GM12878 (cell line): ENCODE data around the gene WWOX. TPM values are rescaled to one million over a fixed set of nuclear protein-coding genes. Genes with fewer than 3 reads are reported as not detected.

Experiments
- ATAC-seq: fragments of 200-7000 bp; cut with Tn5 transposase; 3 replicates; pipeline ENCODE4 v1.9.1; 2020; ENCODE audit warnings: mild to moderate bottlenecking, moderate library complexity
- BruUV-seq: library from RNA; stranded (reverse); fragments of 400-500 nt; replicated peaks from 2 replicates; lab custom pipeline; 2021; lab: Mats Ljungman, UMichigan
- CTCF ChIA-PET: fragments of 300-600 bp; sonication (Branson Sonifier 250); formaldehyde crosslinking; extraction: SDS; loops from one replicate; lab custom pipeline; 2021; ENCODE audit warnings: inconsistent platforms; lab: Yijun Ruan, JAX
- POLR2A ChIA-PET: fragments of 350-600 bp; formaldehyde crosslinking; extraction: SDS; loops from one replicate; lab custom pipeline; 2021; ENCODE audit warnings: inconsistent platforms; lab: Charles Lee
- RAD21 ChIA-PET: fragments of 300-600 bp; sonication (Branson Sonifier 250); formaldehyde crosslinking; loops from one replicate; lab custom pipeline; 2023; ENCODE audit warnings: antibody characterized with exemption; ENCODE audit not compliant: unreplicated experiment; lab: Charles Lee
- SMC1A ChIA-PET: fragments of 300-600 bp; sonication (Branson Sonifier 250); formaldehyde crosslinking; loops from one replicate; lab custom pipeline; 2023; ENCODE audit not compliant: unreplicated experiment, uncharacterized antibody; lab: Charles Lee
- DNase-seq: peaks from one replicate; pipeline ENCODE4 v3.0.0-alpha.2; 2011; ENCODE audit warnings: low read depth, low spot score
- FAIRE-seq: peaks from 3 replicates; lab custom pipeline; 2011; peaks lifted over from hg19 to GRCh38; lab: Jason Lieb, UNC
- H2AFZ ChIP-seq: 2 replicates; pipeline ENCODE4 v1.6.0; 2011; ENCODE audit warnings: low read depth, low read length, control low read depth; ENCODE audit not compliant: control insufficient read depth
- H3K27ac ChIP-seq: 2 replicates; pipeline ENCODE4 v1.5.1; 2011; ENCODE audit warnings: control low read depth; ENCODE audit not compliant: control insufficient read depth, insufficient read depth
- H3K27me3 ChIP-seq, 2 experiments: replicated peaks in 1 of 2; 2 replicates each; pipeline versions ENCODE4 v1.6.0 to v1.6.1; 2011; ENCODE audit warnings: low read length in 1 of 2; ENCODE audit not compliant: control insufficient read depth in 2 of 2, insufficient read depth in 2 of 2
- H3K36me3 ChIP-seq, 2 experiments: 2 replicates each; pipeline ENCODE4 v1.5.1; 2011; ENCODE audit warnings: low read length in 1 of 2; ENCODE audit not compliant: control insufficient read depth in 2 of 2, insufficient read depth in 2 of 2
- H3K4me1 ChIP-seq: 2 replicates; pipeline ENCODE4 v1.6.1; 2011; ENCODE audit warnings: mild to moderate bottlenecking, low read length, moderate library complexity, mixed read lengths; ENCODE audit not compliant: control insufficient read depth, insufficient read depth
- H3K4me2 ChIP-seq: 2 replicates; pipeline ENCODE4 v1.6.0; 2011; ENCODE audit warnings: control low read depth; ENCODE audit not compliant: control insufficient read depth, insufficient read depth
- H3K4me3 ChIP-seq: fragments of 200-600 bp; sonication (generic); 2 replicates; pipeline ENCODE4 v1.5.1; 2016
- H3K79me2 ChIP-seq: 2 replicates; pipeline ENCODE4 v1.6.0; 2011; ENCODE audit warnings: low read length; ENCODE audit not compliant: control insufficient read depth, insufficient read depth
- H3K9ac ChIP-seq: 2 replicates; pipeline ENCODE4 v1.8.0; 2011; ENCODE audit warnings: low read length, control low read depth, mixed read lengths; ENCODE audit not compliant: control insufficient read depth, insufficient read depth
- H3K9me3 ChIP-seq: replicated peaks from 3 replicates; pipeline ENCODE4 v1.5.1; 2011; ENCODE audit warnings: mild to moderate bottlenecking, low read length; ENCODE audit not compliant: control insufficient read depth, insufficient read depth
- H4K20me1 ChIP-seq: 2 replicates; pipeline ENCODE4 v1.6.0; 2011; ENCODE audit not compliant: control insufficient read depth, insufficient read depth
- ASH2L ChIP-seq: fragments of 300-600, 200-600 bp; sonication (generic); IDR thresholded peaks from 2 replicates; pipeline ENCODE4 v1.6.1; 2017; ENCODE audit warnings: low read depth, mild to moderate bottlenecking, borderline replicate concordance
- BCL11A ChIP-seq: IDR thresholded peaks from 2 replicates; pipeline ENCODE4 v1.6.1; 2011; ENCODE audit warnings: low read depth, low read length
- BRCA1 ChIP-seq: IDR thresholded peaks from 2 replicates; pipeline ENCODE4 v1.6.1; 2011; ENCODE audit warnings: low read depth, low read length, improper control_type of control experiment
- CBX5 ChIP-seq: sonication (generic); IDR thresholded peaks from 2 replicates; pipeline ENCODE4 v1.6.1; 2016; ENCODE audit warnings: low read depth, moderate library complexity, mild to moderate bottlenecking, inconsistent platforms
- EZH2 ChIP-seq: IDR thresholded peaks from 2 replicates; pipeline ENCODE4 v1.6.1; 2012; ENCODE audit warnings: low read depth, mild to moderate bottlenecking, control low read depth, inconsistent platforms, low read length, borderline replicate concordance; ENCODE audit not compliant: control insufficient read depth
- GATAD2B ChIP-seq: fragments of 450-650 bp; conservative IDR thresholded peaks from 2 replicates; pipeline ENCODE4 v1.6.1; 2017; ENCODE audit warnings: low read depth, mild to moderate bottlenecking, moderate library complexity
- IRF4 ChIP-seq: IDR thresholded peaks from 2 replicates; pipeline ENCODE4 v1.6.1; 2011; ENCODE audit warnings: low read depth, low read length
- PAX5 ChIP-seq: IDR thresholded peaks from 2 replicates; pipeline ENCODE4 v1.6.1; 2011; ENCODE audit warnings: low read depth, low read length, borderline replicate concordance
- SMC3 ChIP-seq: IDR thresholded peaks from 2 replicates; pipeline ENCODE4 v1.6.1; 2011; ENCODE audit warnings: low read length, improper control_type of control experiment, borderline replicate concordance
- WGBS: methylation state at CpG from one replicate; pipeline ENCODE4 v1.1.6; 2016; ENCODE audit warnings: low lambda C conversion rate; ENCODE audit not compliant: insufficient replicate concordance, insufficient coverage; ENCODE audit errors: missing lambda C conversion rate; 5-methylcytosine and 5-hydroxymethylcytosine counted together
- in situ Hi-C: fragments of 300-500 bp; cut with MboI; formaldehyde crosslinking; loops from 9 replicates; pipeline ENCODE4 v1.14.3; 2018; ENCODE audit warnings: mixed read lengths
- intact Hi-C: fragments of 100-400 bp; cut with micrococcal nuclease; formaldehyde crosslinking; loops from one replicate; pipeline ENCODE4 v1.14.2; 2022; ENCODE audit not compliant: unreplicated experiment
- polyA plus RNA-seq, 11 experiments: library from polyadenylated mRNA; depleted of rRNA in 4 of 11; unstranded in 6 of 11; stranded (reverse) in 5 of 11; fragments of >200 nt; fragmentation: Nextera tagmentation in 4 of 11; fragmentation: Illumina TruSeq in 1 of 11; extraction: Ambion mirVana in 4 of 11; extraction: Trizol in 1 of 11; gene quantifications; 1 replicate in 1 of 11; 2 replicates in 10 of 11; pipeline versions ENCODE4 v1.2.1 to v1.2.3, GENCODE V29; 2011 to 2016; ENCODE audit warnings: inconsistent platforms in 2 of 11, missing spikeins in 2 of 11, low read depth in 1 of 11
- total RNA-seq, 4 experiments: library from RNA; depleted of rRNA in 3 of 4; stranded (reverse); fragments of >200 nt in 3 of 4; fragmentation: Illumina TruSeq in 1 of 4; extraction: Trizol in 1 of 4; gene quantifications; 2 replicates each; pipeline versions ENCODE4 v1.2.1 to v1.2.3, GENCODE V29; 2013 to 2021
- TF ChIP-seq, protein P1 (sequence below): fragments of 450-650 bp; formaldehyde crosslinking; IDR thresholded peaks from 2 replicates; pipeline ENCODE4 v1.4.0; 2022; ENCODE audit warnings: mild to moderate bottlenecking, moderate library complexity
- TF ChIP-seq, protein P2 (sequence below), 3 experiments: IDR thresholded peaks in 2 of 3; conservative IDR thresholded peaks in 1 of 3; 2 replicates each; pipeline ENCODE4 v1.5.1; 2011; ENCODE audit warnings: low read depth in 3 of 3, low read length in 3 of 3, mild to moderate bottlenecking in 3 of 3, control low read depth in 2 of 3, moderate library complexity in 2 of 3, inconsistent platforms in 1 of 3, mixed read lengths in 1 of 3; ENCODE audit not compliant: control insufficient read depth in 2 of 3, insufficient read depth in 1 of 3; ENCODE audit errors: extremely low read depth in 1 of 3
- TF ChIP-seq, protein P3 (sequence below): fragments of 450-650 bp; IDR thresholded peaks from 2 replicates; pipeline ENCODE4 v1.6.1; 2018; ENCODE audit warnings: borderline replicate concordance, mild to moderate bottlenecking; ENCODE audit not compliant: partially characterized antibody
- TF ChIP-seq, protein P4 (sequence below): fragments of 150-350 bp; IDR thresholded peaks from 2 replicates; pipeline ENCODE4 v1.6.1; 2014; ENCODE audit warnings: mild to moderate bottlenecking, low read depth, low read length

Gene WWOX
- total and polyA plus RNA-seq, 10 of the 15 experiments (the other 5 are each of a cell fraction or from before 2014, with no cell fraction given) = 2.8 to 24.4 (median 17.8) TPM

DNA sequence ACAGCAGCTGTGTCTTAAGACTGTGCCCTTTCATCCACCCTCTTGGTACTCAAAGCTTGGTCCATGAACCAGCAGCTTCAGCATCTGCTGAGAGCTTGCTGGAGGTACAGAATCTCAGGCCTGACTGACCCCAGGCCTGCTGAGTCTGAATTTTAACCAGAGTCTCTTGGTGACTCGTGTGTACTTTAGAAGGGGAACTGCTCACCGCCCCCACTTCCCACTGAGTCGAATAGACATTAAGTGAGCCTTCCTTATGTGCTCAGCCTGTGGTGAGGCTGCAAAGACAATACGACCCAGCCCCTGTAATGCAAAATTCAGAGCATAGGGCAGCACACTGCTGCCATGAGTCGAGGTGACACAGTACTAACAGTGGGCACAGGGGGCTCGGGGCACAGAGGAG lies 662.8 kb downstream of the WWOX start:
- ATAC-seq = peak; percentile 76
- CTCF ChIA-PET = interaction anchor here (1.0 to 3.7 kb wide), 3 partner anchors 8 to 56 kb away, joined by 3 to 17 read pairs (median 4); no protein-coding TSS in a partner anchor
- TF ChIP-seq BRCA1 = no peak
- TF ChIP-seq ASH2L = no peak
- TF ChIP-seq, protein P1, sequence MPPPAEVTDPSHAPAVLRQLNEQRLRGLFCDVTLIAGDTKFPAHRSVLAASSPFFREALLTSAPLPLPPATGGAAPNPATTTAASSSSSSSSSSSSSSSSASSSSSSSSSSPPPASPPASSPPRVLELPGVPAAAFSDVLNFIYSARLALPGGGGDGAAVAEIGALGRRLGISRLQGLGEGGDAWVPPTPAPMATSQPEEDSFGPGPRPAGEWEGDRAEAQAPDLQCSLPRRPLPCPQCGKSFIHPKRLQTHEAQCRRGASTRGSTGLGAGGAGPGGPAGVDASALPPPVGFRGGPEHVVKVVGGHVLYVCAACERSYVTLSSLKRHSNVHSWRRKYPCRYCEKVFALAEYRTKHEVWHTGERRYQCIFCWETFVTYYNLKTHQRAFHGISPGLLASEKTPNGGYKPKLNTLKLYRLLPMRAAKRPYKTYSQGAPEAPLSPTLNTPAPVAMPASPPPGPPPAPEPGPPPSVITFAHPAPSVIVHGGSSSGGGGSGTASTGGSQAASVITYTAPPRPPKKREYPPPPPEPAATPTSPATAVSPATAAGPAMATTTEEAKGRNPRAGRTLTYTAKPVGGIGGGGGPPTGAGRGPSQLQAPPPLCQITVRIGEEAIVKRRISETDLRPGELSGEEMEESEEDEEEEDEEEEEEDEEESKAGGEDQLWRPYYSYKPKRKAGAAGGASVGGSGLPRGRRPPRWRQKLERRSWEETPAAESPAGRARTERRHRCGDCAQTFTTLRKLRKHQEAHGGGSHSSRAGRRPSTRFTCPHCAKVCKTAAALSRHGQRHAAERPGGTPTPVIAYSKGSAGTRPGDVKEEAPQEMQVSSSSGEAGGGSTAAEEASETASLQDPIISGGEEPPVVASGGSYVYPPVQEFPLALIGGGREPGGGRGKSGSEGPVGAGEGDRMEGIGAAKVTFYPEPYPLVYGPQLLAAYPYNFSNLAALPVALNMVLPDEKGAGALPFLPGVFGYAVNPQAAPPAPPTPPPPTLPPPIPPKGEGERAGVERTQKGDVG (CRISPR knock-in tag) = no peak
- TF ChIP-seq CBX5 = no peak
- no peak for TF ChIP-seq EZH2
- TF ChIP-seq IRF4 = no peak
- TF ChIP-seq, protein P2, sequence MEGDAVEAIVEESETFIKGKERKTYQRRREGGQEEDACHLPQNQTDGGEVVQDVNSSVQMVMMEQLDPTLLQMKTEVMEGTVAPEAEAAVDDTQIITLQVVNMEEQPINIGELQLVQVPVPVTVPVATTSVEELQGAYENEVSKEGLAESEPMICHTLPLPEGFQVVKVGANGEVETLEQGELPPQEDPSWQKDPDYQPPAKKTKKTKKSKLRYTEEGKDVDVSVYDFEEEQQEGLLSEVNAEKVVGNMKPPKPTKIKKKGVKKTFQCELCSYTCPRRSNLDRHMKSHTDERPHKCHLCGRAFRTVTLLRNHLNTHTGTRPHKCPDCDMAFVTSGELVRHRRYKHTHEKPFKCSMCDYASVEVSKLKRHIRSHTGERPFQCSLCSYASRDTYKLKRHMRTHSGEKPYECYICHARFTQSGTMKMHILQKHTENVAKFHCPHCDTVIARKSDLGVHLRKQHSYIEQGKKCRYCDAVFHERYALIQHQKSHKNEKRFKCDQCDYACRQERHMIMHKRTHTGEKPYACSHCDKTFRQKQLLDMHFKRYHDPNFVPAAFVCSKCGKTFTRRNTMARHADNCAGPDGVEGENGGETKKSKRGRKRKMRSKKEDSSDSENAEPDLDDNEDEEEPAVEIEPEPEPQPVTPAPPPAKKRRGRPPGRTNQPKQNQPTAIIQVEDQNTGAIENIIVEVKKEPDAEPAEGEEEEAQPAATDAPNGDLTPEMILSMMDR (IDR thresholded peaks at IDR 0.05 in 2 of 3, conservative IDR thresholded peaks at IDR 0.05 in 1 of 3; ENCODE audit: control insufficient read depth in 2 of 3, extremely low read depth in 1 of 3, insufficient read depth in 1 of 3, low read depth in 3 of 3, low read length in 3 of 3) = no peak
- TF ChIP-seq GATAD2B = no peak
- TF ChIP-seq PAX5 = peak; percentile 55; the same call in 1 of the 2 replicates
- no peak for TF ChIP-seq BCL11A
- no peak for TF ChIP-seq SMC3
- TF ChIP-seq, protein P3, sequence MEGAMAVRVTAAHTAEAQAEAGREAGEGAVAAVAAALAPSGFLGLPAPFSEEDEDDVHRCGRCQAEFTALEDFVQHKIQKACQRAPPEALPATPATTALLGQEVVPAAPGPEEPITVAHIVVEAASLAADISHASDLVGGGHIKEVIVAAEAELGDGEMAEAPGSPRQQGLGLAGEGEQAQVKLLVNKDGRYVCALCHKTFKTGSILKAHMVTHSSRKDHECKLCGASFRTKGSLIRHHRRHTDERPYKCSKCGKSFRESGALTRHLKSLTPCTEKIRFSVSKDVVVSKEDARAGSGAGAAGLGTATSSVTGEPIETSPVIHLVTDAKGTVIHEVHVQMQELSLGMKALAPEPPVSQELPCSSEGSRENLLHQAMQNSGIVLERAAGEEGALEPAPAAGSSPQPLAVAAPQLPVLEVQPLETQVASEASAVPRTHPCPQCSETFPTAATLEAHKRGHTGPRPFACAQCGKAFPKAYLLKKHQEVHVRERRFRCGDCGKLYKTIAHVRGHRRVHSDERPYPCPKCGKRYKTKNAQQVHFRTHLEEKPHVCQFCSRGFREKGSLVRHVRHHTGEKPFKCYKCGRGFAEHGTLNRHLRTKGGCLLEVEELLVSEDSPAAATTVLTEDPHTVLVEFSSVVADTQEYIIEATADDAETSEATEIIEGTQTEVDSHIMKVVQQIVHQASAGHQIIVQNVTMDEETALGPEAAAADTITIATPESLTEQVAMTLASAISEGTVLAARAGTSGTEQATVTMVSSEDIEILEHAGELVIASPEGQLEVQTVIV = no peak
- TF ChIP-seq, protein P4, sequence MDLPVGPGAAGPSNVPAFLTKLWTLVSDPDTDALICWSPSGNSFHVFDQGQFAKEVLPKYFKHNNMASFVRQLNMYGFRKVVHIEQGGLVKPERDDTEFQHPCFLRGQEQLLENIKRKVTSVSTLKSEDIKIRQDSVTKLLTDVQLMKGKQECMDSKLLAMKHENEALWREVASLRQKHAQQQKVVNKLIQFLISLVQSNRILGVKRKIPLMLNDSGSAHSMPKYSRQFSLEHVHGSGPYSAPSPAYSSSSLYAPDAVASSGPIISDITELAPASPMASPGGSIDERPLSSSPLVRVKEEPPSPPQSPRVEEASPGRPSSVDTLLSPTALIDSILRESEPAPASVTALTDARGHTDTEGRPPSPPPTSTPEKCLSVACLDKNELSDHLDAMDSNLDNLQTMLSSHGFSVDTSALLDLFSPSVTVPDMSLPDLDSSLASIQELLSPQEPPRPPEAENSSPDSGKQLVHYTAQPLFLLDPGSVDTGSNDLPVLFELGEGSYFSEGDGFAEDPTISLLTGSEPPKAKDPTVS = no peak

More for the DNA sequence above, 662.8 kb downstream of the WWOX start:
- in situ Hi-C loops = no loop called here
- ChIA-PET POLR2A (interaction anchor here (1.0 to 1.1 kb wide), 2 partner anchors 14 to 20 kb away, joined by 3 read pairs; no protein-coding TSS in a partner anchor), SMC1A (interaction anchor here (1.6 to 3.1 kb wide), 2 partner anchors 13 to 56 kb away, joined by 4 to 21 read pairs; no protein-coding TSS in a partner anchor), RAD21 (interaction anchor here (1.0 to 1.5 kb wide), 2 partner anchors 8 to 12 kb away, joined by 4 to 8 read pairs; no protein-coding TSS in a partner anchor)
- no peaks in the 10 kb centered on the region for H4K20me1 ChIP-seq
- WGBS = 0% methylated on average over 6 of the region's 6 CpGs
- H3K4me2 ChIP-seq = no peak overlapping the region
- BruUV-seq = no TSS peak
- no peaks in the 10 kb centered on the region; a peak in 1 of 4 replicates for H3K27me3 ChIP-seq
- no peaks in the 10 kb centered on the region; the same call in 2 of the 3 replicates for H3K9me3 ChIP-seq
- DNase-seq = no peak
- intact Hi-C loops = no loop called here
- no peaks in the 10 kb centered on the region for H3K36me3 ChIP-seq
- peaks cover 19% of the 10 kb centered on the region for H3K4me1 ChIP-seq
- no peaks in the 10 kb centered on the region for H3K79me2 ChIP-seq
- no peak overlapping the region for H3K27ac ChIP-seq
- H3K9ac ChIP-seq = no peak overlapping the region
- no peak overlapping the region for H2AFZ ChIP-seq
- no peak overlapping the region for H3K4me3 ChIP-seq
- no peak for FAIRE-seq
